ENCODE data around the gene TRABD.

The TRABD gene

GRCh38 chr22:50182176-50183081 is 3.3 kb upstream of the TRABD start:
- no peaks in the 10 kb centered on the region for H3K36me3 ChIP-seq (ENCODE audit: control insufficient read depth in 1 of 2, insufficient read depth in 2 of 2, low read length in 2 of 2)
- no peak overlapping the region for H3K9ac ChIP-seq (ENCODE audit: low read length)
- H3K9me3 ChIP-seq (ENCODE audit: insufficient read depth, low read depth, low read length), result peaks cover 4% of the 10 kb centered on the region
- H2AK5ac ChIP-seq (ENCODE audit: low read length), result no peak overlapping the region
- no peak overlapping the region for H3K4me2 ChIP-seq (ENCODE audit: low read length)
- no peak overlapping the region for H2BK12ac ChIP-seq (ENCODE audit: low read length)
- H3K4ac ChIP-seq (ENCODE audit: low read depth, low read length), result no peak overlapping the region
- no peak overlapping the region for H3K23ac ChIP-seq (ENCODE audit: low read length)
- H2AFZ ChIP-seq (ENCODE audit: insufficient read depth, low read length, poor library complexity), result no peak overlapping the region
- H3K18ac ChIP-seq (ENCODE audit: low read length), result no peak overlapping the region
- H4K91ac ChIP-seq (ENCODE audit: low read depth, low read length), result no peak overlapping the region
- peaks cover 10% of the 10 kb centered on the region for H3K79me1 ChIP-seq (ENCODE audit: low read length)
- H4K12ac ChIP-seq (ENCODE audit: low read depth, low read length), result no peak overlapping the region
- DNase-seq, result no peak
- H2BK5ac ChIP-seq (ENCODE audit: low read depth, low read length, poor library complexity), result no peak overlapping the region
- peaks cover 13% of the 10 kb centered on the region for H3K79me2 ChIP-seq (ENCODE audit: control insufficient read depth, insufficient read depth, low read length, poor library complexity)
- H3K27ac ChIP-seq (ENCODE audit: low read depth, low read length), result no peak overlapping the region
- peaks cover 19 to 21% of the 10 kb centered on the region in 2 experiments for H3K4me1 ChIP-seq (ENCODE audit: control insufficient read depth in 1 of 2, insufficient read depth in 2 of 2, low read length in 2 of 2)
- no CpG with 5 or more reads among the region's 31 CpGs for WGBS (ENCODE audit: extremely low coverage, insufficient coverage, insufficient read length)
- no peaks in the 10 kb centered on the region for H3K27me3 ChIP-seq (ENCODE audit: insufficient read depth, low read length)
- no peak overlapping the region for H2BK120ac ChIP-seq (ENCODE audit: insufficient read depth, low read length, poor library complexity)
- H3K4me3 ChIP-seq (ENCODE audit: low read depth, low read length), result no peak overlapping the region
- no peak overlapping the region for H4K8ac ChIP-seq (ENCODE audit: low read depth, low read length)
- H3K14ac ChIP-seq (ENCODE audit: low read length), result no peak overlapping the region

- no peak overlapping the region for H3K4ac ChIP-seq (ENCODE audit: low read depth, low read length)
- no peak overlapping the region for H2BK120ac ChIP-seq (ENCODE audit: insufficient read depth, low read length, poor library complexity)
- no peak overlapping the region for H4K91ac ChIP-seq (ENCODE audit: low read depth, low read length)
- peaks cover 19% of the 10 kb centered on the region in 2 experiments for H3K4me1 ChIP-seq (ENCODE audit: control insufficient read depth in 1 of 2, insufficient read depth in 2 of 2, low read length in 2 of 2)
- no peak overlapping the region for H4K8ac ChIP-seq (ENCODE audit: low read depth, low read length)
- H3K9me3 ChIP-seq (ENCODE audit: insufficient read depth, low read depth, low read length), result peaks cover 1% of the 10 kb centered on the region
- no peak for DNase-seq
- H3K36me3 ChIP-seq (ENCODE audit: control insufficient read depth in 1 of 2, insufficient read depth in 2 of 2, low read length in 2 of 2), result peaks cover 0 to under 1% of the 10 kb centered on the region in 2 experiments
- H3K4me2 ChIP-seq (ENCODE audit: low read length), result no peak overlapping the region
- no peak overlapping the region for H3K9ac ChIP-seq (ENCODE audit: low read length)
- H4K12ac ChIP-seq (ENCODE audit: low read depth, low read length), result no peak overlapping the region
- H3K14ac ChIP-seq (ENCODE audit: low read length), result no peak overlapping the region
- no CpG with 5 or more reads among the region's 19 CpGs for whole genome bisulfite sequencing (ENCODE audit: extremely low coverage, insufficient coverage, insufficient read length)
- H2AK5ac ChIP-seq (ENCODE audit: low read length), result no peak overlapping the region
- H3K4me3 ChIP-seq (ENCODE audit: low read depth, low read length), result no peak overlapping the region
- H3K27ac ChIP-seq (ENCODE audit: low read depth, low read length), result no peak overlapping the region
- peaks cover 10% of the 10 kb centered on the region for H3K79me1 ChIP-seq (ENCODE audit: low read length)
- H3K79me2 ChIP-seq (ENCODE audit: control insufficient read depth, insufficient read depth, low read length, poor library complexity), result peaks cover 13% of the 10 kb centered on the region
- no peak overlapping the region for H3K23ac ChIP-seq (ENCODE audit: low read length)
- no peaks in the 10 kb centered on the region for H3K27me3 ChIP-seq (ENCODE audit: insufficient read depth, low read length)
- no peak overlapping the region for H2BK5ac ChIP-seq (ENCODE audit: low read depth, low read length, poor library complexity)
- no peak overlapping the region for H3K18ac ChIP-seq (ENCODE audit: low read length)
- no peak overlapping the region for H2BK12ac ChIP-seq (ENCODE audit: low read length)
- H2AFZ ChIP-seq (ENCODE audit: insufficient read depth, low read length, poor library complexity), result no peak overlapping the region
Observed at GRCh38 chr22:50183141-50183971, 2.4 kb upstream of the TRABD start.

GRCh38 chr22:50184004-50184901 is 1.5 kb upstream of the TRABD start:
- WGBS (ENCODE audit: extremely low coverage, insufficient coverage, insufficient read length), result no CpG with 5 or more reads among the region's 32 CpGs
- no peak overlapping the region for H3K4me3 ChIP-seq (ENCODE audit: low read depth, low read length)

More at GRCh38 chr22:50184004-50184901, 1.5 kb upstream of the TRABD start:
- peaks cover 13% of the 10 kb centered on the region for H3K79me2 ChIP-seq (ENCODE audit: control insufficient read depth, insufficient read depth, low read length, poor library complexity)
- no peak overlapping the region for H3K4ac ChIP-seq (ENCODE audit: low read depth, low read length)
- H4K8ac ChIP-seq (ENCODE audit: low read depth, low read length), result peak overlapping the region; percentile 54
- DNase-seq, result no peak
- no peak overlapping the region for H2BK120ac ChIP-seq (ENCODE audit: insufficient read depth, low read length, poor library complexity)
- H3K27ac ChIP-seq (ENCODE audit: low read depth, low read length), result no peak overlapping the region
- H4K12ac ChIP-seq (ENCODE audit: low read depth, low read length), result no peak overlapping the region
- no peak overlapping the region for H2BK5ac ChIP-seq (ENCODE audit: low read depth, low read length, poor library complexity)
- H3K27me3 ChIP-seq (ENCODE audit: insufficient read depth, low read length), result no peaks in the 10 kb centered on the region
- no peak overlapping the region for H2BK12ac ChIP-seq (ENCODE audit: low read length)
- H4K91ac ChIP-seq (ENCODE audit: low read depth, low read length), result peak overlapping the region; percentile 90
- H3K36me3 ChIP-seq (ENCODE audit: control insufficient read depth in 1 of 2, insufficient read depth in 2 of 2, low read length in 2 of 2), result peaks cover 0 to 5% of the 10 kb centered on the region in 2 experiments
- H3K9ac ChIP-seq (ENCODE audit: low read length), result no peak overlapping the region
- H3K23ac ChIP-seq (ENCODE audit: low read length), result no peak overlapping the region
- peaks cover 10% of the 10 kb centered on the region for H3K79me1 ChIP-seq (ENCODE audit: low read length)
- H3K14ac ChIP-seq (ENCODE audit: low read length), result no peak overlapping the region
- peak overlapping the region; percentile 35 for H2AK5ac ChIP-seq (ENCODE audit: low read length)
- peak overlapping the region; percentile 66 for H3K4me2 ChIP-seq (ENCODE audit: low read length)
- H3K4me1 ChIP-seq (ENCODE audit: control insufficient read depth in 1 of 2, insufficient read depth in 2 of 2, low read length in 2 of 2), result peaks cover 23 to 26% of the 10 kb centered on the region in 2 experiments
- peak overlapping the region; percentile 46 for H2AFZ ChIP-seq (ENCODE audit: insufficient read depth, low read length, poor library complexity)
- H3K9me3 ChIP-seq (ENCODE audit: insufficient read depth, low read depth, low read length), result peaks cover 1% of the 10 kb centered on the region
- no peak overlapping the region for H3K18ac ChIP-seq (ENCODE audit: low read length)

Data from trophoblast cell (in vitro differentiated cells and primary cell).